Measurements from ENCODE around the gene HSP90B1.
A peak's percentile ranks its signal among the peaks of the same experiment; 100 is the strongest.

Gene HSP90B1

DNA sequence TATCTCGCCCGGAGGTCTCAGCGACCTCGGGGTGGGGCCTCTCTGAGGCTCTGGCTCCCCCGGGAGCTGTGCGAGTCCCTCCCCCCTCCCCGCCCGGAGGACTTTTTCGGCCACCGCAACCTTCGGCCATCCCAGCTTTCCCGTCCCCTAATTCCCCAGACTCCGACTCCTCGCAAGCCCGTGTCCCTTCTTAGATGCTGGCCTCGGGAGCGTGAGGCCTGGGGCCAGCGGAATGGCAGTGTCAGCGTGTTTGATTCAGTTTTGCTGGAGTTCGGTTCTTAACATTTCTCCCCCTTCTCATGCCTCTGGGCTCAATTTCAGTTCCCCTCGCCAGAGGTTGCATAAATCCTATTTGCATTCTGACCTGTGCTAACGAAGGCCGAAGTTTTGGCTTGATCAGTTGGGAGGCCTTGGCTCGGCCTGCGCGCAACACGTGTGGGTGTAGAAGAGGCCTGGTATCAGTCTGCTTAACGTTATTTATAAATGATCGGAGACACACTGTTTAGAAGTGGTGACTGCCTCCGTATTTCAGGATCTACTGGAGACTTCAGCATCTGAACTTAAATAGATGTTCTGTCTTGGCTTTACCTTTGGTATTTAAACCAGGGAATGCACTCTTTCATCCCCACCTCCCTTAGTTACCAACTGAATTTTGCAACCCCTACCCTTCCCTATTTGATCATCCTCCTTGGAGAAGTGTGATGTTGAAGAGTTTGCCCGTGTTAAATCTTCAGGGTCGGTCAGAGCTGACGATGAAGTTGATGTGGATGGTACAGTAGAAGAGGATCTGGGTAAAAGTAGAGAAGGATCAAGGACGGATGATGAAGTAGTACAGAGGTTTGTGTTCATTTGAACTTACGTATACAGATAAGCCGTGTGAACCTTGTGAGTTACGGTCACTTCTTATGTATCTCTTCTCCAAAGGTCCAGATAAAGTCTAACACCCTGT, 851 bp downstream of the HSP90B1 start:
- no peak for DNase-seq

DNA sequence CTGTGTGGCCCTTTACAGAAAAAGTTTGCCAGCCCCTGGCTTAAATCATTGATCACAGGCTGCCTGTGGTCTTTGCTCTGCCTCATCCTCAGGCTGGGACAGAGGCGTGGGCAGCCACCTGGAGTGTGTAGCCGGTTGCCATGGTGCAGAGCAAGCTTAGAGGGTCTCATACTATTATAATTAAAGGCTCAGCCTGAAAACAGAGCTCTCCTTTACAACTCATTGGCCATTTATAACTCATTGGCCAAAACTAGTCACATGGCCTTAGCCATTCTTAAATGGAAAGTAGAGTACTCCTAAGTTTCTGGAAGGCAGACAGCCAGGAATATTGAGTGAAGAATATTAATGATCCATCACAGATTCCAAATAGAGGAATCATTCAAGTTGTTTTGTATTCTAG, 3.0 kb downstream of the HSP90B1 start:
- no peak for DNase-seq

DNA sequence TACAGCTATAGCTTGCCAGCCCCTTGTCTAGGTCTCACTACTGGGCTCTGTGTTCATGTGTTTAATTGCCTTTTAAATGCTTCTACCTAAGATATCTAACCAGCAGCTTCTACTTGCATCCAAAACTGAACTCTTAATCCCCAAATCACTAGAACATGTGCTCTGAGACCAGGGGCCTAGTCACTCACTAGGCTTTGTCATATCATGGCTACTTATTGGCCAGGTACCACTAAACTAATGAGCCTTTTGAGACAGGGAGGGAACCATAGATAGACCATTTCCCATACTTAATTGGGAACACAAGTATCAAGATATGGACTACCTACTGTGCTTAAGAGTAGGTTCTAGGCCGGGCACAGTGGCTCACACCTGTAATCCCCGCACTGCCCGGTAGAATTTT, 6.5 kb downstream of the HSP90B1 start:
- no peak for DNase-seq

GRCh38 chr12:103944964-103945363, 14.8 kb downstream of the HSP90B1 start:
- no peak for DNase-seq

DNA sequence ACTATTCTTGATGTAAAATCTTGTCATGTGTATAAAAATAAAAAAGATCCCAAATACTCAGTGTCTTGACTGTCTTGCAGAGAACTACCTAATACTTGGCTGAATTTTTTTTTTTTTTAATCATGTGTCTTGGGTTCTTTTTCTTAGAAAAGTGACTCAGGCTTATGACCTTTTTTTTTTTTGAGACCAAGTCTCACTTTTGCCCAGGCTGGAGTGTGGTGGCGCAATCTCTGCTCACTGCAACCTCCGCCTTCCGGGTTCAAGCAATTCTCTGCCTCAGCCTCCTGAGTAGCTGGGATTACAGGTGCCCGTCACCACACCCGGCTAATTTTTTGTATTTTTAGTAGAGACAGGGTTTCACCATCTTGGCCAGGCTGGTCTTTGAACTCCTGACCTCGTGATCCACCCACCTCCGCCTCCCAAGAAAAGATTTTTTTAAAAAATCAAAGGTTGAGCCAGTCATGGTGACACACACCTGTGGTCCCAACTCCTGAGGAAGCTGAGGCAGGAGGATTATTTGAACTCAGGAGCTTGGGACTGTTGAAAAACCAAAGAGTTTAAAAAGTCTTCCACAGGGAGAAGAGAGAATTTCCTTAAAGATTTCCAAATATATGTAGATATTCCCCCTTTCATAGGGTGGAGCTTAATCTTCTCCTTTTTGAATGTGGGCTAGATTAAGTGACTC, 17.8 kb downstream of the HSP90B1 start:
- no peak for DNase-seq

DNA sequence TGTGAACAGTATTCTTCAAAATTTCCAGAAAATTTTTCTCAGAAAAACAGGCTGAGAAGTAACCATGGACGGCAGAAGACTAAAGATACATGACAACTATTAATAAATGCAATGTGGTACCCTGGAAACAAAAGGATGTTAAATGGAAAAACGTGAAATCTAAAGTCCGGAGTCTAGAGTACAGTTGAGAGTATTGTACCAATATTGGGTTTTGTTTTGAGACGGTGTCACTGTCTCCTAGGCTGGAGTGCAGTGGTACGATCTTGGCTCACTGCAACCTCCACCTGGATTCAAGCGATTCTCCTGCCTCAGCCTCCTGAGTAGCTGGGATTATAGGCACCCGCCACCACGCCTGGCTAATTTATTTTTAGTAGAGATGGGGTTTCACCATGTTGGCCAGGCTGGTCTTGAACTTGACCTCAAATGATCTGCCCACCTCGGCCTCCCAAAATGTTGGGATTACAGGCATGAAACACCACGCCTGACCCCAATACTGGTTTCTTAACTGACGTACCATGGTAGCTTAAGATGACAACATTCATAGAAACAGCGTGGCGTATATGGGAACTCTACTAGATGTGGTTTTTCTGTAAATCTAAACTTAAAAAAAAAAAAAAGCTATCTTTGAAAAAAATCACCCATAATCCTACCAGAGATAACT, 18.7 kb downstream of the HSP90B1 start:
- no peak for DNase-seq

- DNase-seq: no peak
Measured at GRCh38 chr12:103952497-103952896, 22.3 kb downstream of the HSP90B1 start.

GRCh38 chr12:103955811-103956508, 25.8 kb downstream of the HSP90B1 start:
- no peak for DNase-seq

- no peak for DNase-seq
Measured at GRCh38 chr12:103956509-103957027, 26.4 kb downstream of the HSP90B1 start.

DNA sequence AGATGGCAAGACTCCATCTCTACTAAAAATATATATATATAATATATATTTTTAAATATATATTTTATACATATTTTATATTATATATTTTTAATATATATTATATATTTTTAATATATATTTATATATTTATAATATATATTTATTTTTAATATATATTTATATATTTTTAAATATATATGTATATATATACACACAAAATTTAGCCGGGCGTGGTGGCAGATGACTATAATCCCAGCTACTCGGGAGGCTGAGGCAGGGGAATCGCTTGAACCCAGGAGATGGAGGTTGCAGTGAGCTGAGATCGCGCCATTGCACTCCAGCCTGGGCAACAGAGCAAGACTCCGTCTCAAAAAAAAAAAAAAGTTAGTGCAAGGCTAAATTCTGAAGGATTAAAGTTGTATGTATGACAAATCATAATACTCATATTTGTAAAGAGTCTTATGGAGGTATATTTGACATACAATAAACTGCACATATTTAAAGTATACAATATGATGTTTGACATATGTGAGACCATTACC, 27.7 kb downstream of the HSP90B1 start:
- no peak for DNase-seq

DNA sequence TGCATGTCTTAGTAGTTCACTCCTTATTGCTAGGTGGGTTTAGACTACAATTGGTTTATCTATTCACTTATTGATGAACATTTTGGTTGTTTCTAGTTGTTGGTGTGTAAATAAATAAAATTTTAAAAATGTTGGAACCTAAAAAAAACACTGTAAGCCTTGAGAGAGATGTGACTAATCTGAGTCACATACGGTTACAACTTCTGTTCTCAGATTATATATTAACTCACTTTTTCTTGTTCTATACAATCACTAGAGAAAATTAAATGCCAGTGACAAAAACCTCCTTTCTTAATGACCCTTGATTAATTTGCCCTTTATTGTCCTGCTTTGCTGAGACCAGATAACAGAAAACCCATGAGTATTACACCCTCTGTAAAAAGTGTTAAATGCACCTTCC, 28.4 kb downstream of the HSP90B1 start:
- no peak for DNase-seq

- no peak for DNase-seq
Measured at GRCh38 chr12:103960616-103961227, 30.5 kb downstream of the HSP90B1 start.

DNA sequence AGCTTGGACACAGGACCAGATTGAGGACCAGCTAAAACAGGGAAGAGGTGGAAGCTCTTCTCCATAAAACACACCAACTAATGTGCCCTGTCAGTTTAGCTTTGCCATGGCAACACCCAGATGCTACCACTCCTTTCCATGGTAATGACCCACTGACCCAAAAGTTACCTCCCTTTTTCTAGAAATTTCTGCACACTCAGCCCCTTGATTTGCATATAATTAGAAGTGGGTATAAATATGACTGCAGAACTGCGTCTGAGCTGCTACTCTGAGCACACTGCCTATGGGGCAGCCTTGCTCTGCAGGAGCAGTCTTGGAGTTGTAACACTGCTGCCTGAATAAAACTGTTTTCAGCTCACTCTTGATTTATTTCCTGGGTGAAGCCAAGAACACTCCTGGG, 32.3 kb downstream of the HSP90B1 start:
- no peak for DNase-seq

DNA sequence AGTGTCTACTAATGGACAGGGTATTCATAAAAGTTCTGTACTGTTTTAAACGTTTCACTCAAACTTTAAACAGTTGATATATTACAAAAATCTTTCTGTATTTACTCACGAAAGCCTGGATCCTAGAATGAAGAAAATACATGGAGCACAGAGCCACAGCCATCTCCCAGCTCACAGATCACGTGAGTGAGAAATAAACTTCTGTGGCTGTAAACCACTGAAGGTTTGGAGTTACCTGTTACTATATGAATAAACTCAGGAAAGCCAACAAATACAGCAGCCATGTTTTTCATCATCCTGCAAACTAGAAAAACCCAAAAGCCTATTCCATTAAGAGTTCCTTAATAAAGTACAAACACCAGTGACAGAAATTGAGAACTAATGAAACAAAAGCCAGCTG, 34.6 kb downstream of the HSP90B1 start:
- no peak for DNase-seq

GRCh38 chr12:103965255-103965589, 35.0 kb downstream of the HSP90B1 start:
- no peak for DNase-seq

DNA sequence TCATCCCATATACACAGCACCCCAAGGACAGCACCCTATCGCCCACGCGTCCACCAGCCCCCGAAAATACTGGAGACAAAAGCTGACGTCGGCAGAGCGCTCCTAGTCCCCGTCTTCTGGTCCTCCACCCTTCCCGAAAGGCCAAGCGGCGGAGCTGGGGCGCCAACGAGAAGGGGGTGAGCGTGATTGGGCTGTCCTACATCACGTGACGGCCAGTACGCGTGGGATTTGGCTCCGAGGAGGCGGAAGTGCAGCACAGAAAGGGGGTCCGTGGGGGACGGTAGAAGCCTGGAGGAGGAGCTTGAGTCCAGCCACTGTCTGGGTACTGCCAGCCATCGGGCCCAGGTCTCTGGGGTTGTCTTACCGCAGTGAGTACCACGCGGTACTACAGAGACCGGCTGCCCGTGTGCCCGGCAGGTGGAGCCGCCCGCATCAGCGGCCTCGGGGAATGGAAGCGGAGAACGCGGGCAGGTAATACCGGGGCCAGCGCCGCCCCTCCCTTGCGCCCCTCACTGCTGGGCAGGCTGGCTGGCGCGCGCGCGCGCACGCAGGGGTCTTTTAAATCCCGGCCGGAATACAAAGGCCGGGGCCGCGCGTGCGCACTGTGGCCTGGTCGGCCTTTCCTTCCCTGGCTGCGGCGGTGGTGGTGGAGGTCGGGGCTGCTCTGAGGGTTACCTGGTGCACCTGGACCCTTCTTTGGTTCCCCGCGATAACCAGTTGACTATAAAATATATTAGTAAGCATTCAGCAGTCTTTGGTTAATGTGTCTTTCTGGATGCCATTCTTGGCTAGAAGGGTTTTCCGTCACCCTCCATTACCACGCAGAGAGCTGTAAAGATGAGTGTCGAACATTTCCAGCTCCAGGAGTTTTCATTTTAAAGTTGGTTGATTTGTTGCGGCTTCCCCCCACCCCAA, 35.6 kb downstream of the HSP90B1 start, which contains the start of gene TDG:
Gene TDG, plus strand, starts transcription at position 283 of the 915 bp plus-strand sequence. Its CDS starts 166 bp downstream, at position 449.
- peak; percentile 98 for DNase-seq

GRCh38 chr12:103966736-103967135, 36.5 kb downstream of the HSP90B1 start:
- no peak for DNase-seq

DNA sequence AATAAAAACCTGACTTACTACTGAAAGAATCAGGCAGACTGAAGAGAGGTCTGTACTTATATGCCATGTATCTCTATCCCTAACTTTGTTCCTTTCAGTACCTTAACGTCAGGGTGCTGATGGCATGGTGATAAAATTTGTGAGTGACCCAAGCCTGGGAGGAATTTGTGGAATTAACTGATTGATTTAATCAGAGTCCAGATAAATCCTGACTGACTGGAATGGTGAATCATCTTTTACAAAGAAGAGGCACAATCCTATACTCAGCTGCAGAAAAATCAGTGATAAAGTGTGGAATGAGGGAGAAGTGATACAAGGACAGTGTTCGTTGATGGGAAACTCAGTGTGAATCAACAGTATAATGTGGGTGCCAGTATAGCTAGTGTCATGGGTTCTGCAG, 39.2 kb downstream of the HSP90B1 start:
- DNase-seq: no peak

DNA sequence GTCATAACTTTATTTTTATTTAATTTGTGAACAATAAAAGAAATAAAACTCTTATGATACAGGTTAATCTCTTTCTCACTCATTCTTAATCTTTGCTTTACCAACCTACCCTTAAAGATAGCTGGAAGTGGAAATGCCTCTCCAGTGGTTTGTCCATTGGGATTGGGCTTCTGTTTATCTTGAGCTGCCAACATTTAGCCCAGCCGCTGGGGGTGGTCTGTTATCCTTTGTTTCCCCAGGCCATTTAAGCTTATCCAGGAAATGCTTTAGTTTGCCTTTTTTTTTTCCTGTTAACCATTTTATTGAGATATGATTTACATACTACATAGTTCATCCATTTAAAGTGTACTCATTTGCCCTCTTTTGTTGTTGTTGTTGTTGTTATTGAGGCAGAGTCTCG, 43.7 kb downstream of the HSP90B1 start:
- no peak for DNase-seq

DNA sequence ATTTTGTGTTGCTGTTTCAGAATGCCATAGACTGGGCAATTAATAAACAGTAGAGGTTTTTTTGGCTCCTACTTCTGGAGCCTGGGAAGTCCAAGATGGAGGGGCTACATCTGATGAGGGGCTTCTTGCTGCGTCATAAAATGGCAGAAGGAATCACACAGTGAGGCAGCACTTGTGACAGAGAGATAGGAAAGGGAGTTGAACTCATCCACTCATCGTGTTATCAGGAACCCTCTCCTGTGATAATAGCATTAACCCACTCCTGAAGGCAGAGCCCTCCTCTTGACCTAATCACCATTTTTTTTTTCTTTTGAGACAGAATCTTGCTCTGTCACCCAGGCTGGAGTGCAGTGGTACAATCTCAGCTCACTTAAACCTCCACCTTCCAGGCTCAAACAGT, 45.2 kb downstream of the HSP90B1 start:
- no peak for DNase-seq

DNA sequence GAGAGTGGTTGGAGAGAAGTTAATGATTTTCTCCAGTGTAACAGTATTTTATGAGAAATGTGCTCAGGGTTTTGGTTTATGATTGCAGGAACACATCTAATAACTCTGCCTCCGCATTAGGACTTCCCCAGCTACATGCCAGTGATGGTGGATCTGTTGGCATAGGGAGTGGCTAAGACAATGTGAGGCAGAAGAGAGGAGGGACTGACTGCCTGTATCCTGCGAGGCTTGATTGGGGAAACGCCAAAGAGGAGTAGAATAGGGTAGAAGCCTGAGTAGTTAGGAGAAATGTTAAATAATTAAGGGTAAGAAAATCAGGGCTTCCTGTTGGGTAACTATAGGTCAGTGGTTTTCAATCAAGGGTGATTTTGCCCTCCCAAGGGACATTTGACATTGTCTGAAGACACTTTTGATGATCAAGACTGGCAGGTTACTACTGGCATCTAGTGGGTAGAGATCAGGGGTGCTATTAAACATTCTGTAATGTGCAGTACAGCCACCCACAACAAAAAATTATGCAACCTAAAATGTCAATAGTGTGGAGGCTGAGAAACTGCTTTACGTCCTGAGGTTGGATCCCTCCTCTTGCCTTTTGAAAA, 48.3 kb downstream of the HSP90B1 start:
- DNase-seq: no peak

Measured in NCI-H2029 (cell line).